HepG2 (cell line): Measurements from ENCODE around the gene INTS3. TPM values are rescaled to one million over a fixed set of nuclear protein-coding genes. Genes with fewer than 3 reads are reported as not detected.

Experiments used
- ATAC-seq: fragments of 200-7000 bp; cut with Tn5 transposase; 3 replicates; pipeline ENCODE4 v1.9.1; 2020; ENCODE audit warnings: mild to moderate bottlenecking, moderate library complexity
- BruUV-seq: library from RNA; stranded (reverse); fragments of 400-500 nt; replicated peaks from 2 replicates; lab custom pipeline; 2021; lab: Mats Ljungman, UMichigan
- CTCF ChIA-PET: fragments of 300-600 bp; formaldehyde crosslinking; extraction: SDS; loops from one replicate; lab custom pipeline; 2021; ENCODE audit warnings: low total read pairs, inconsistent platforms, low intra/inter-chr PET ratio; lab: Yijun Ruan, JAX
- POLR2A ChIA-PET: fragments of 350-600 bp; sonication (Branson Sonifier 250); formaldehyde crosslinking; loops from one replicate; lab custom pipeline; 2020; ENCODE audit warnings: antibody characterized with exemption, inconsistent platforms; lab: Yijun Ruan, JAX
- DNase-seq: peaks from one replicate; pipeline ENCODE4 v3.0.0-alpha.2; 2015; ENCODE audit warnings: low spot score
- FAIRE-seq: peaks from 3 replicates; lab custom pipeline; 2011; peaks lifted over from hg19 to GRCh38; lab: Jason Lieb, UNC
- H2AFZ ChIP-seq: one replicate; pipeline ENCODE4 v1.6.1; 2011; ENCODE audit warnings: low read length, inconsistent platforms
- H3K27ac ChIP-seq: fragments of 300-600 bp; 3 replicates; pipeline ENCODE4 v1.8.0; 2011; ENCODE audit warnings: mixed run types, mild to moderate bottlenecking, mixed read lengths, low read length, inconsistent platforms; ENCODE audit not compliant: insufficient read depth; ENCODE audit errors: extremely low read length
- H3K27me3 ChIP-seq, 2 experiments: fragments of 200-600 bp in 1 of 2; 2 replicates in 1 of 2; 3 replicates in 1 of 2; pipeline versions ENCODE4 v1.6.0 to v1.8.0; 2011; ENCODE audit warnings: low read length in 2 of 2, mild to moderate bottlenecking in 2 of 2, moderate library complexity in 2 of 2, inconsistent platforms in 1 of 2; ENCODE audit not compliant: insufficient read depth in 2 of 2, control insufficient read depth in 1 of 2
- H3K36me3 ChIP-seq, 2 experiments: fragments of 200-600 bp in 1 of 2; replicated peaks in 1 of 2; 2 replicates in 1 of 2; 3 replicates in 1 of 2; pipeline versions ENCODE4 v1.5.1 to v1.8.0; 2011; ENCODE audit warnings: low read length in 2 of 2, inconsistent platforms in 1 of 2; ENCODE audit not compliant: insufficient read depth in 2 of 2, control insufficient read depth in 1 of 2
- H3K4me1 ChIP-seq: 2 replicates; pipeline ENCODE4 v1.5.1; 2012; ENCODE audit warnings: low read length, inconsistent platforms; ENCODE audit not compliant: insufficient read depth
- H3K4me2 ChIP-seq: 2 replicates; pipeline ENCODE4 v1.6.0; 2011; ENCODE audit warnings: low read depth, low read length, inconsistent platforms
- H3K4me3 ChIP-seq, 3 experiments: fragments of 200-600 bp in 1 of 3; sonication (generic), shearing (Covaris generic) in 1 of 3; replicated peaks in 1 of 3; 2 replicates each; pipeline ENCODE4 v1.5.1; 2011 to 2016; ENCODE audit warnings: low read length in 3 of 3, inconsistent platforms in 2 of 3, low read depth in 2 of 3, mild to moderate bottlenecking in 2 of 3, control low read depth in 1 of 3, mixed read lengths in 1 of 3; ENCODE audit not compliant: insufficient read depth in 1 of 3
- H3K79me2 ChIP-seq: one replicate; pipeline ENCODE4 v1.6.1; 2011; ENCODE audit warnings: low read length, inconsistent platforms; ENCODE audit not compliant: insufficient read depth
- H3K9ac ChIP-seq: 2 replicates; pipeline ENCODE4 v1.6.0; 2011; ENCODE audit warnings: mild to moderate bottlenecking, low read depth, low read length, inconsistent platforms; ENCODE audit not compliant: insufficient read depth
- H3K9me3 ChIP-seq: 2 replicates; pipeline ENCODE4 v1.5.1; 2012; ENCODE audit warnings: mild to moderate bottlenecking, low read length
- H4K20me1 ChIP-seq: 2 replicates; pipeline ENCODE4 v1.6.0; 2011; ENCODE audit warnings: inconsistent platforms, mild to moderate bottlenecking, low read length, moderate library complexity; ENCODE audit not compliant: insufficient read depth
- ATF7 ChIP-seq, 2 experiments: fragments of 450-650 bp in 1 of 2; sonication (generic) in 1 of 2; formaldehyde crosslinking in 1 of 2; IDR thresholded peaks; 2 replicates each; pipeline versions ENCODE4 v1.4.0 to v1.6.1; 2016 to 2020; ENCODE audit warnings: antibody characterized with exemption in 1 of 2, mild to moderate bottlenecking in 1 of 2, missing genetic modification reagents in 1 of 2
- ATRX ChIP-seq: sonication (generic); formaldehyde crosslinking; IDR thresholded peaks from 2 replicates; pipeline ENCODE4 v1.4.0; 2020; ENCODE audit warnings: missing genetic modification reagents, borderline replicate concordance
- ETS1 ChIP-seq: sonication (generic); formaldehyde crosslinking; IDR thresholded peaks from 2 replicates; pipeline ENCODE4 v1.4.0; 2020; ENCODE audit warnings: missing genetic modification reagents
- HBP1 ChIP-seq: IDR thresholded peaks from 2 replicates; pipeline ENCODE4 v1.6.1; 2016; ENCODE audit warnings: low read depth, control low read depth
- JUNB ChIP-seq: sonication (generic); formaldehyde crosslinking; IDR thresholded peaks from 2 replicates; pipeline ENCODE4 v1.8.0; 2022; ENCODE audit warnings: missing genetic modification reagents, mild to moderate bottlenecking, borderline replicate concordance
- MAZ ChIP-seq, 2 experiments: sonication (generic) in 1 of 2; formaldehyde crosslinking in 1 of 2; IDR thresholded peaks; 2 replicates each; pipeline versions ENCODE4 v1.5.0 to v1.6.1; 2012 to 2020; ENCODE audit warnings: low read depth in 2 of 2, mild to moderate bottlenecking in 2 of 2, borderline replicate concordance in 1 of 2, improper control_type of control experiment in 1 of 2, low read length in 1 of 2, missing genetic modification reagents in 1 of 2, moderate library complexity in 1 of 2
- MLX ChIP-seq: IDR thresholded peaks from 2 replicates; pipeline ENCODE4 v1.6.1; 2016
- MTA1 ChIP-seq: sonication (generic); formaldehyde crosslinking; IDR thresholded peaks from 2 replicates; pipeline ENCODE4 v1.4.0; 2020; ENCODE audit warnings: missing genetic modification reagents, mild to moderate bottlenecking, borderline replicate concordance
- PTBP1 ChIP-seq: fragments of 200-400 bp; formaldehyde crosslinking; IDR thresholded peaks from 2 replicates; pipeline ENCODE4 v1.6.1; 2018; ENCODE audit warnings: low read length, low read depth; ENCODE audit not compliant: poor library complexity, severe bottlenecking
- SCMH1 ChIP-seq: sonication (generic); formaldehyde crosslinking; IDR thresholded peaks from 2 replicates; pipeline ENCODE4 v1.9.0; 2021; ENCODE audit warnings: missing genetic modification reagents, mild to moderate bottlenecking, borderline replicate concordance
- SKI ChIP-seq: fragments of 450-650 bp; IDR thresholded peaks from one replicate; pipeline ENCODE4 v1.6.1; 2018; ENCODE audit warnings: mild to moderate bottlenecking; ENCODE audit not compliant: partially characterized antibody
- ZHX1 ChIP-seq: sonication (generic); formaldehyde crosslinking; IDR thresholded peaks from 2 replicates; pipeline ENCODE4 v1.8.1; 2022; ENCODE audit warnings: low read depth, mild to moderate bottlenecking, missing genetic modification reagents
- ZNF275 ChIP-seq: sonication (generic); formaldehyde crosslinking; IDR thresholded peaks from 2 replicates; pipeline ENCODE4 v1.8.0; 2022; ENCODE audit warnings: missing genetic modification reagents, mild to moderate bottlenecking, inconsistent platforms, borderline replicate concordance
- ZNF549 ChIP-seq: sonication (generic); formaldehyde crosslinking; IDR thresholded peaks from 2 replicates; pipeline ENCODE4 v1.5.0; 2020; ENCODE audit warnings: missing genetic modification reagents
- WGBS: methylation state at CpG from one replicate; pipeline ENCODE4 v1.1.6; 2017; ENCODE audit warnings: low lambda C conversion rate; 5-methylcytosine and 5-hydroxymethylcytosine counted together
- in situ Hi-C: cut with HindIII; loops from 2 replicates; pipeline ENCODE4 v1.10.0; 2017; ENCODE audit warnings: low pct_unique_long_range_greater_than_20kb; ENCODE audit not compliant: extremely low pct_ligation_motif_present
- intact Hi-C: fragments of 100-400 bp; cut with micrococcal nuclease; formaldehyde crosslinking; loops from one replicate; pipeline ENCODE4 v1.10.0; 2022; ENCODE audit not compliant: unreplicated experiment
- polyA plus RNA-seq, 8 experiments: library from polyadenylated mRNA; depleted of rRNA in 3 of 8; stranded (reverse) in 7 of 8; unstranded in 1 of 8; fragments of >200 nt; fragmentation: Illumina TruSeq in 4 of 8; extraction: Trizol in 4 of 8; gene quantifications; 2 replicates each; pipeline versions ENCODE4 v1.2.1 to v1.2.3, GENCODE V29; 2011 to 2016; ENCODE audit warnings: low read depth in 4 of 8, missing spikeins in 1 of 8, mixed read lengths in 1 of 8; ENCODE audit not compliant: insufficient read depth in 1 of 8
- total RNA-seq, 5 experiments: library from RNA; depleted of rRNA; stranded (reverse); fragments of >200 nt; fragmentation: Illumina TruSeq; extraction: Trizol; gene quantifications; 2 replicates each; pipeline ENCODE4 v1.2.3, GENCODE V29; 2016; ENCODE audit warnings: low read depth in 1 of 5

The INTS3 gene
- total and polyA plus RNA-seq, 2 of the 13 experiments (the other 11 are each of a cell fraction or from before 2014, with no cell fraction given) = 17.2 to 27.2 TPM

- in situ Hi-C loops (no loop called here), intact Hi-C loops (no loop called here)
- BruUV-seq = no TSS peak
- Histone ChIP-seq H3K9ac (no peak overlapping the region), H3K9me3 (no peaks in the 10 kb centered on the region), H3K27me3 (no peaks in the 10 kb centered on the region), H3K27ac (no peak overlapping the region), H2AFZ (no peak overlapping the region), H3K4me2 (peak overlapping the region; percentile 55), H3K79me2 (no peaks in the 10 kb centered on the region), H3K4me3 (peak overlapping the region in 1 of 3 experiments; percentile 46; a peak in 1 of 6 replicates), H3K36me3 (no peaks in the 10 kb centered on the region), H4K20me1 (no peaks in the 10 kb centered on the region), H3K4me1 (peaks cover 67% of the 10 kb centered on the region)
- no peak for FAIRE-seq
- CTCF ChIA-PET = no interaction called here
- no peak for DNase-seq
- 6% methylated on average over 3 of the region's 4 CpGs for WGBS
- TF ChIP-seq HBP1 (no peak), ATRX (CRISPR knock-in tag) (no peak), ATF7 (IDR thresholded peaks at IDR 0.05) (no peak), ATF7 (CRISPR knock-in tag; IDR thresholded peaks at IDR 0.05) (no peak), ZNF275 (CRISPR knock-in tag) (no peak), MAZ (IDR thresholded peaks at IDR 0.05; ENCODE audit: borderline replicate concordance, low read depth, low read length) (no peak), MAZ (CRISPR knock-in tag; IDR thresholded peaks at IDR 0.05; ENCODE audit: low read depth) (no peak), PTBP1 (no peak), JUNB (CRISPR knock-in tag) (no peak), MTA1 (CRISPR knock-in tag) (no peak), SKI (no peak), ZHX1 (CRISPR knock-in tag) (no peak), ETS1 (CRISPR knock-in tag) (no peak), ZNF549 (no peak), SCMH1 (CRISPR knock-in tag) (no peak), MLX (no peak)
- POLR2A ChIA-PET = interaction anchor here (0.6 to 2.1 kb wide), 5 partner anchors 12 to 210 kb away, joined by 3 to 16 read pairs (median 3); partner anchors contain the start of genes CREB3L4, ILF2, RPS27 and S100A1
- no peak for ATAC-seq
These were observed 52.7 kb downstream of the INTS3 start for GRCh38 chr1:153780551-153780950.
